Effector memory CD4-positive, alpha-beta T cell (primary cell): ENCODE results near the gene CANT1.
A peak's percentile ranks its signal among the peaks of the same experiment; 100 is the strongest.

ENCODE experiments used
- DNase-seq, 3 donors: peaks; one replicate each; pipeline ENCODE4 v3.0.0-alpha.2; 2020
- H3K27ac ChIP-seq: 2 replicates; pipeline ENCODE4 v1.7.0; 2013; ENCODE audit warnings: mild to moderate bottlenecking, low read length, moderate library complexity; ENCODE audit not compliant: insufficient read depth, poor library complexity, severe bottlenecking
- H3K27me3 ChIP-seq: replicated peaks from 2 replicates; pipeline ENCODE4 v1.7.0; 2013; ENCODE audit warnings: mild to moderate bottlenecking, low read length; ENCODE audit not compliant: insufficient read depth, control insufficient read depth, poor library complexity, severe bottlenecking
- H3K36me3 ChIP-seq: 2 replicates; pipeline ENCODE4 v1.7.0; 2013; ENCODE audit warnings: mild to moderate bottlenecking, low read length, moderate library complexity; ENCODE audit not compliant: control insufficient read depth, insufficient read depth
- H3K4me1 ChIP-seq: 2 replicates; pipeline ENCODE4 v1.7.0; 2013; ENCODE audit warnings: low read length, mild to moderate bottlenecking; ENCODE audit not compliant: control insufficient read depth, insufficient read depth, poor library complexity, severe bottlenecking
- H3K4me3 ChIP-seq: 2 replicates; pipeline ENCODE4 v1.7.0; 2013; ENCODE audit warnings: low read length, low read depth, mild to moderate bottlenecking; ENCODE audit not compliant: insufficient read depth, poor library complexity, severe bottlenecking
- H3K9me3 ChIP-seq: 2 replicates; pipeline ENCODE4 v1.7.0; 2013; ENCODE audit warnings: mild to moderate bottlenecking, low read length, moderate library complexity; ENCODE audit not compliant: control insufficient read depth

Gene CANT1

DNA sequence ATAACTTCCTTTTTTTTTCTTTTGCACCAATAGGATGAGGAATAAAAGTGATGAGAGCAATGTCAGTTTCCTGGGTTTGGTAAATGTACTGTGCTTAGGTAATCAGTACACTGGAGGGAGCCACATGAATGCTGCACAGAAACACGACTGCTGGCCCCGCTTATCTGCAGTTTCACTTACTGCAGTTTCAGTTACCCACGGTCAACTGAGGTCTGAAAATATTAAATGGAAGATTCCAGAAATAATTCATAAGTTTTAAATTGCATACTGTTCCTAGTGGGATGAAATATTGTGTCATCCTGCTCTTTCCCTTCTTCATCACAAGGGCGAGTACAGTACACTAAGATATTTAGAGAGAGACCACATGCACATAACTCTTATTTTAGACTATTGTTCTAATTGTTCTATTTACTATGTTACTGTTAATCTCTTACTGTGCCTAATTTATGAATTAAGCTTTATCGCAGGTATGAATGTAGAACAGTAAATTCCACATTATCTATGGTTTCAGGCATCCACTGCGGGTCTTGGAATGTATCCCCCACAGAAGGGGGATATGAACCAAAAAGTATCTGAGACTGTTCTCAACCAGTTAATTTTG, 23.4 kb downstream of the CANT1 start:
- H3K4me3 ChIP-seq, result no peak overlapping the region
- no peaks in the 10 kb centered on the region for H3K27me3 ChIP-seq
- peaks cover 3% of the 10 kb centered on the region for H3K36me3 ChIP-seq
- DNase-seq, result no peak
- H3K9me3 ChIP-seq, result no peaks in the 10 kb centered on the region
- no peak overlapping the region for H3K27ac ChIP-seq
- peaks cover 7% of the 10 kb centered on the region for H3K4me1 ChIP-seq

DNA sequence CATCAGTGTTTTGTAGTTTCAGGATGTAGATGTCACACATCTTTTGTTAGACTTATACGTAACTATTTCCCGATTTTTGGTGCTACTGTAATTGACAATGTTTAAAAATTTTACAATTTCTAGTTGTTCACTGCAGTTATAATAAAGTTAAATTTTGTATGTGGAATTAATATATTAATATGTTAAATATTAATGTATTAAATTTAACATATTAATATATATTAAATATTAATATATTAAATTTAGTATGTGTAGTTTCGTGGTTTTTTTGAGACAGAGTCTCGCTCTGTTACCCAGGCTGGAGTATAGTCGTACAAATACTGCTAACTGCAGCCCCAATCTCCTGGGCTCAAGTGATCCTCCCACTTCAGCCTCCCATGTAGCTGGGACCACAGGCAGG, 24.2 kb downstream of the CANT1 start:
- Histone ChIP-seq H3K27ac (no peak overlapping the region), H3K36me3 (no peaks in the 10 kb centered on the region), H3K4me3 (no peak overlapping the region), H3K9me3 (no peaks in the 10 kb centered on the region), H3K4me1 (peaks cover 7% of the 10 kb centered on the region), H3K27me3 (no peaks in the 10 kb centered on the region)
- DNase-seq, result no peak

DNA sequence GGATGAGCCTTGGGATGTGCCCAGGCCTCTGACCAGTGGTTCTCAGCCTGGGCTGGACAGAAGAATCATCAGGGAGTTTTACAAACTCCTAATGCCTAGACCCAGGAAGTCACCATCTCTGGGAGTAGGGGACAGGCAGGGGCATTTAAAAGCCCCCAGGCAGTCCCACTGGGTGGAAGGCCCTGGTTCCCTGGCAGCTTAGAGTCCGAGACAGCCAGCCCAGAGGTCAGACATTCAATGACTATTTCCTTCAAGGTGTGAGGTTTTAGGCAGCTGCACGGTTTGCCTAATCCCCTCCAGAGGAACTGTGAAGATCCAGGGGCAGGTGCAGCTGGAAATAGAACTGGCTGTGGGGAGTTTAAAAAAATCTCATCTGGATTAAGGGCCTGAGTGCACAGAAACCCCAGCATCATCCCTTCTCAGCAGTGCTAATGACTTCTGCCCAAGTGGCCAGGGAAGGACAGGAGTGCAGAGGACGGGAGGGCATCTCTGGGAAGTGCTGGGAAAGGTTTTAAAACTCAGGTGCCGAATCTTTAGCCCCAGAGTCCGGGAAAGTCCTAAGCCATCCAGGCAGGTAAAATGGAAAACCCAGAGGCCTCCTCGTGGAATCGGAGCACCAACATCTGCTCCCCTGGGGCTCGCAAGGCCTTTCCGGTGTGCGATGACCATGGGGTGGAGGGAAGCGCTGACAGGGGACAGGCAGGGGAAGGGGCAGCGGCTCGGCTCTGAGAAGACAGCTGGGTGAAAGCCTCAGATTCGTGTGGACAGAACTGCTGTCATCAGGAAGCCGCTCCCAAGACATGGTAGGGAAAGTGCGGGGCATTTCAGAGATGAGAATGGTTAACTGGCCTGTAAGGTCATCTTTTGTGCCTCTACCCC, 28.3 kb downstream of the CANT1 start:
- no peak for DNase-seq
- Histone ChIP-seq H3K36me3 (no peaks in the 10 kb centered on the region), H3K27ac (no peak overlapping the region)

DNA sequence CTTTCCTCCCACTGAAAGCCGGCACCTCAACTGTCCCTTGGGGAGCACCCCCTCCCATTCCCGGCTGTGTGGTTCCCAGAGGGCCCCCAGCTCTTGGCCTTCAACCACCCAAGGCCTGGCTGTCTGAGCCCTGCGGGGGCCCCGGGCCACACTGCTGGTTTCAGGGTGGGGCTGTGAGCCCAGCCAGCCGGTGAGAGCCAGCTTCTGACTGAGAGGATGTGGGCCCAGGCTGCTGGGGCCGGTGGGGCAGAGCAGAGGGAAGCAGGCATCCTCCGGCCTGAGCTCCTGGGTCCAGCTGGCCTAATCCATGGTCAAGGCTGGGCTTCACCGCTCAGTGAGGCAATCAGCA, 29.0 kb downstream of the CANT1 start:
- Histone ChIP-seq H3K36me3 (no peaks in the 10 kb centered on the region), H3K4me1 (peaks cover 3% of the 10 kb centered on the region), H3K27me3 (no peaks in the 10 kb centered on the region), H3K9me3 (no peaks in the 10 kb centered on the region), H3K4me3 (no peak overlapping the region), H3K27ac (no peak overlapping the region)
- no peak for DNase-seq

More for the DNA sequence above, 28.3 kb downstream of the CANT1 start:
- Histone ChIP-seq H3K4me3 (no peak overlapping the region), H3K9me3 (no peaks in the 10 kb centered on the region), H3K4me1 (peaks cover 3% of the 10 kb centered on the region), H3K27me3 (no peaks in the 10 kb centered on the region)

DNA sequence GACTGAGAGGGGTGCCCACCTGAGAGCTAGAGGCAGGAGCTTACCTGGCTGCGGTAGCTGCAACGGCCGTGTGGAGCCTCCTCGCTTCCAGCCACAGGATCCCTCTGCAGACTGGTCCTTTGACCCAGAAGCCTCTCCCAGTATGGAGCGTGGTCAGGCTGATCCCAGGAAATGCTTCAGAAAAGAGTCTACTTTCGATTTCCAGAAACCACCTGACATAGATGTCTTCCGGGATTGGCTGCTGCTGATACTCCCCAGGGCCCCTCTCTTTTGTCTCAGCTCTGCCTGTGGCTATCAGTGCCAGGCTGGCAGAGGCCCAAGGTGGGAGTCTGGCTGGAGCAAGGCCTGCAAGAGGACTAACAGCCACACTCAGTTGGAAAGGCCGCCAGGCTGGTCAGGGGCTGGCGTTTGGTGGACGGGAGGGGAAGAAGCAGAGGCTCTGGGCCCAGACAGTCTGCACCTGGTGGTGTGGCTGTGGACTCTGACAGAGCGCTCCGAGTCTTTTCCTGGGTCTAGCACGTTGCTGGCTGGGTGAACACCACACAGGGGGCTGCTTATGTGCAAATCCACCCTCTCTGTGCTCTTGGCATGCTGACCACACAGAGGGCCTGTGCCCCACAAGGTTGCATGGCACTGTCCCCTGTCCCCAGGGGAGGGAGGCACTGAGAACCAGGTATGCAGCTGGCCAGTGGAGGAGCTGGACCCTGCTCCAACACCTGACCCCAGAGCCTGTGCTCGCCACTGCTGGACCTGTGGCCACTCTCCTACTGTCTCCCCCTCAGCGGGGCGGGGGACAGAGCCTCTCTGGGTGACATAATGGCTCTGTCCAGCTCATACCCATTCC, 29.6 kb downstream of the CANT1 start, which contains the start of gene LGALS3BP:
LGALS3BP (minus strand) TSS at position 144 of the 844 bp plus-strand sequence. CDS start 2,732 bp downstream, outside the sequence.
- Histone ChIP-seq H3K9me3 (no peaks in the 10 kb centered on the region), H3K4me1 (peaks cover 3% of the 10 kb centered on the region), H3K4me3 (peak within 1 kb of the TSS; percentile 46), H3K27ac (peak within 1 kb of the TSS; percentile 51), H3K27me3 (no peaks in the 10 kb centered on the region), H3K36me3 (no peaks in the 10 kb centered on the region)
- peak in 2 of 3 donors; percentile 2 to 17 for DNase-seq

DNA sequence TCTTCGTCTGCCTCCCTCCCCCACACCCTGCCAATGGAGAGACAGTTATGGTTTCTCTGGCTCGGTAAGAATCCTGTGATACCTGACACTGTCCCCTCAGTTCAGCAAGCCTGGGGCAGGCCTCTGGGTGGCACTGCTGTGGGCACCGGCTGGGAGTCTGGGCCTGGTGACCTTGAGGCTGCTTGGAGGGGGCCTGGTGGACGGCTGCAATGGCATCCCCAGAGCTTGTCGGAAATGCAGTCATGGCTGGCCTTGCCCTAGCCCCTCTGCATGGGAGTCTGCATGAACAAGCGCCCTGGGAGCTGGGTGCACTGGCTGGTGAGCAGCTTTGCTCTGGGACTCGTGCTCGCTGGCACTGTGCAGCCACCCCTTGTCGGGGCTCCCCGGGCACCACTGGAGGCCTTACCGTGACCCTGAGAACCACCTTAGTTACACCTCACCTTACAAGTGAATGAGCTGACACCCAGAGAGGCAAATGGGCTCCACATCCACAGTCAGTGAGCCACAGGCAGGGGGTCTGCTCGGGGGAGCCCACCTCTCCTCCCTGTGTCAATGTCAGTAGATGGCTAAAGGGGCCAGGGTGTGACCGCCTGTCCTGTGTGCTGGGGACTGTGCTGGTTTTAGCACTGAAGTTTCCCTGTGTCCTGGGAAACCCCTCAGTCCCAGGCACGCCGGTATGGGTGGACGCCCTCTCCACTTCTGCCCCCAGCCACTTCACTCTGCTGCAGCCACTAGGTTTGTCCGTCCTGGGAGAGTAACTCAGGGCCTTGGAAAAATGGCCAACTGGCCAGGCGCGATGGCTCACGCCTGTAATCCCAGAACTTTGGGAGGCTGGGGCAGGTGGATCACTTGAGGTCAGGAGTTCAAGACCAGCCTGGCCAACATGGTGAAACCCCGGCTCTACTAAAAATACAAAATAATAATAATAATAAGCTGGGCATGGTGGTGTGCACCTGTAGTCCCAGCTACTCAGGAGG, 31.3 kb downstream of the CANT1 start:
- Histone ChIP-seq H3K27me3 (no peaks in the 10 kb centered on the region), H3K4me3 (no peak overlapping the region), H3K27ac (no peak overlapping the region), H3K4me1 (peaks cover 3% of the 10 kb centered on the region), H3K36me3 (no peaks in the 10 kb centered on the region), H3K9me3 (no peaks in the 10 kb centered on the region)
- DNase-seq, result no peak

DNA sequence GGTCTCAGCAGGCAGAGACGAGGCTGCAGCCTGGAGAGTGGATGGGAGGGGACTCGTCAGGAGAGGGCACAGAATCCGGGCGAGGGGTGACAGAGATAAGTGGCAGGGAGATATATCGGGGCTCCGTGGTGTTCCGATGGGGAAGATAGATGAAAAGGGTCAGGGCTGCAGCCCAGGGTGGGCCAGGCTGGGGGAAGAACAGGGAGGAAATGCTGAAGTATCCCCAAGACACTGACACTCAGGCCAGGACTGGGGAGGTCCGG, 32.0 kb downstream of the CANT1 start:
- Histone ChIP-seq H3K4me3 (no peak overlapping the region), H3K36me3 (no peaks in the 10 kb centered on the region), H3K9me3 (no peaks in the 10 kb centered on the region), H3K27ac (no peak overlapping the region), H3K4me1 (peaks cover 3% of the 10 kb centered on the region), H3K27me3 (no peaks in the 10 kb centered on the region)
- no peak for DNase-seq

DNA sequence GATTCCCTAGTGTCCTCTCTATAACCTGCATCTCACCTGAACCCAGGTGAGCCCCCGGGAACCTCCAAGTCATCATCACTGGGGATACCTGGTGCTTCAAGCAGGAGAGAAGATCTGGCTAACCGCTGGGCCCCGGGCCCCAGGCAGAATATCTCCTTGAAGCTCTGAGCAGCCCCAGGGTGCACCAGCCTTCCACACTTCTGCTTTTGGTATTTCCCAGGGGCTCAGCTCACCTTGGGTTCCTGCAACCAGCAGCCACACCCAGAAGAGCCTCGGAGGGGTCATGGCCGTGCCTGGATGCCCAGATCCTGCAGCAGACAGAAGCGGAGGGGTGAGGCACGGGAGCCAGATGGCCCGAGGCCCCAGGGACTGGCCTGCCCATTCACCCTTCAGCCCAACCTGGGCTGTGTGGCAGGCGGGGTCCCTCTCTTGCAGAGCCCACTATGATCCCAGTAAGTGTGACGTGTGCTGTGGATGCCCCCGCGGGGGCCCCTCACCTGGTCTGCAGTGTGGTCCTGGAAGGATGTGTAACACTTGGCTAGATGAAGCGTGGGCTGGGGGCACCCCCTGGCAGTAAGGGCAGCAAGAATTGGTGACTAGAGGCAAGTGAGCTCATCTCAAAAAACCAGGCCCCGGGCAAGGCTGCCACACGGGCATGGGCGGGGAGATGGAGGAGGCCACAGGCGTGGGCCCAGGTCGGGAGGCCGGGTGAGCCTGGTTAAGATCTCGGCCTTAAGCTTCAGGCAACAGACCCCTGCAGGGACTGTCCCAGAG, 32.5 kb downstream of the CANT1 start:
- Histone ChIP-seq H3K4me1 (peaks cover 3% of the 10 kb centered on the region), H3K36me3 (no peaks in the 10 kb centered on the region), H3K27ac (no peak overlapping the region), H3K9me3 (no peaks in the 10 kb centered on the region), H3K4me3 (no peak overlapping the region), H3K27me3 (no peaks in the 10 kb centered on the region)
- DNase-seq, result no peak
